Measurements from ENCODE around the gene SLC4A7.
"Not testable (repeated sequence)": the region's sequence is repeated elsewhere in the genome, so short reads cannot be mapped to it uniquely, and the experiment has no call there.

SLC4A7 gene

DNA sequence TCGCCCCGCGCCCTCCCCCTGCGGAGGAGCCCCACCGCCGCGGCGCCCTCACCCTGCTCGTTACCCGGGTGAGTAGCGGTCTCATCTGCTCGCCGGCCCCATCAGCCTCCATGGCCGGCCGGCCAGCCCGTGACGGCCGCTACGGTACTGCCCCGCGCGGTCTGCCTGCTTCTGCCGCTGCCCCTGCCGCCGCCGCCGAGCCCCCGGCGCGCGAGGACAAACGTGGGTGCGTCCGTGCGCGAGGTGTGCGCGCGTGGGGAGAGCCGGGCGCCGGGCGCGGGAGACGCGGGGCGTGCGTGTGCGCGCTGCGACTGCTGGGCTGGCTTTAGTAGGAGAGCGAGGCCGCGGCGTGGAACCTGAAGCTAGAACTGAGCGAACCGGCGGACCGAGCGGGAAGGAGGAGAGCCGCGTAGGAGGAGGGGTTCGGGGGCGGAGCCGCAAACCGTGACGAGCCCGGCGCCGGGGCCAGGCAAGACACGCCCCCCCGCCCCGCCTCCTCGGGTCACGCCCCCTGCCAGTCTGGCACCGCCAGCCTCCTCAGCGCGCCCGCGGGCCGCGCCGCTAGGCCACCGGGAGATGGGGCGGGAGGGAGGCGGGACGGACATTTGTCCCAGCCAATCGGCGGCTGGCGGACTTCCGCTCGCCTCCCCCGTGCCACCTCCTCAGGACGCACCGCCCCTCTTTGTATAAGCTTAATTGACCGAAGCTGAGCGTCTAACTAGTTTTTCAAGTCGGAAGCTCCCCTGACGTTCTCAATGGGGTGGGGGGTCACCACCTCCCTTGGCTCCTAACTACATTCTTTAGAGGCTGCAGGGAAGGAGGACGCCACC lies at the start of gene SLC4A7:
TSS of gene SLC4A7 (minus strand) at position 370 of the 830 bp plus-strand sequence. CDS start at position 112, 258 bp downstream.
- peak; percentile 94 for DNase-seq

DNA sequence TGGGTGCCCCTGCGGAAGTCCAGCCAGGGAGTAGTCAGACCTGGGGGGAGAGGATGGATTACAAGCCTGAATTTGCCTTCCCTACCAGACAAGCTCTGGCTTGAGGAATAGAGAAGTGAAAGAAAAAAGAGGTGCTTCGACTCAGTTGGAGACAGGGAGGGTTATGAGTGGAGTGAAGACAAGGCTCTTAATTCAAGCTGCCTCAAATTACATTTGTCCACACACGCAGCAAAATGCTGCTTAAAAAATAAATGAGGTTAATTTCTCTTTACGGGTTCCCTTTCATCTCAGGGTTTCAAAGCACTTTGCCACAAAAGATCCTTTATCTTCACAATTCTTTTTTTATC lies 49.0 kb upstream of the SLC4A7 start:
- DNase-seq: no peak

DNA sequence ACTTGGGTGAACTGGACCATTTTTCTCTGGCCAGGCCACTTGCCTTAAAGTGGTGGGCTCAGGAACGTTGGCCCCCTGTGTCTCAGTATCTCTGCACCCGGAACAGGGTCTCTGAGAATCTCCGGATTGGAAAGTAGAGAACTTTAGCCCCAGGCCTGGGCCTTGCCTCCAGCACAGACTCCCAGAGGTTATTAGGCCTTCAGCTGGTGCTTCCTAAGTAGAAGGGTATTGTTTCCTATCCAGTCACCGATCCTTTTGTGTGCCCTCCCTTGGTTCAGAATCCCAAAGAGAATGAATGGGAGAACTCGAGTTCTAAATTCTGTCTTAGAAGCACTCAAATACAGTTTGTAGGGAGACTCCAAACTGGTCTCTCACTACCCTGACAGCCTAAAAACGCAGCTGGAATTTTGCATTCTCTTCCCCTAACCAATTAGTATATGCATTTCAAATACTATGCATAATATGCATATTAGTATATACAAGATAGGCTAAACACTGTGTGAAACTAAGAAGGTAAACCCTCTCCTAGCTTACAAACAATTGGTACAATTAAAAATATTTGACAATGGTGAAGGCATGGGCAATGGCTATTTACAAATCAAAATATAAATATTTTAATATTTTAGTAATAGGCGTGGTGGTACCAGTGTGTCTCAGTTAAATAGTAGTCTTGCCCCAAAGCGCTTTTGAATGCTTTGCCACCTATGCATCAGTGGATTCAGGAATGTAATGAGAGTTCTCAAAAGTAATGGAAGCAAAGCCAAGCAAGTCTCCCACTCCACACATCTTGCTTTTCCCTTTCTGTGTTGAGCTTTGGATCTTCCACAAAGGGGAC lies 48.5 kb upstream of the SLC4A7 start:
- DNase-seq: no peak

DNA sequence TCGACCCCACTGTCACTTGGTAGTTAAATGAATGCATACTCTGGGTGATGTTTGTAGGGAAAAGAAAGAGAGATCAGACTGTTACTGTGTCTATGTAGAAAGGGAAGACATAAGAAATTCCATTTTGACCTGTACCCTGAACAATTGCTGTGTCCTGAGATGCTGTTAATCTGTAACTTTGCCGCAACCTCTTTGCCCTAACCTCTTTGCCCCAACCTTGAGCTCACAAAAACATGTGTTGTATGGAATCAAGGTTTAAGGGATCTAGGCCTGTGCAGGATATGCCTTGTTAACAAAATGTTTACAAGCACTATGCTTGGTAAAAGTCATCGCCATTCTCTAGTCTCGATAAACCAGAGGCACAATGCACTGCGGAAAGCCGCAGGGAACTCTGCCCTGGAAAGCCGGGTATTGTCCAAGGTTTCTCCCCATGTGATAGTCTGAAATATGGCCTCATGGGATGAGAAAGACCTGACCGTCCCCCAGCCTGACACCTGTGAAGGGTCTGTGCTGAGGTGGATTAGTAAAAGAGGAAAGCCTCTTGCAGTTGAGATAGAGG lies 47.1 kb upstream of the SLC4A7 start:
- not testable (repeated sequence) for DNase-seq

GRCh38 chr3:27528791-27529190 lies 44.6 kb upstream of the SLC4A7 start:
- no peak for DNase-seq

DNA sequence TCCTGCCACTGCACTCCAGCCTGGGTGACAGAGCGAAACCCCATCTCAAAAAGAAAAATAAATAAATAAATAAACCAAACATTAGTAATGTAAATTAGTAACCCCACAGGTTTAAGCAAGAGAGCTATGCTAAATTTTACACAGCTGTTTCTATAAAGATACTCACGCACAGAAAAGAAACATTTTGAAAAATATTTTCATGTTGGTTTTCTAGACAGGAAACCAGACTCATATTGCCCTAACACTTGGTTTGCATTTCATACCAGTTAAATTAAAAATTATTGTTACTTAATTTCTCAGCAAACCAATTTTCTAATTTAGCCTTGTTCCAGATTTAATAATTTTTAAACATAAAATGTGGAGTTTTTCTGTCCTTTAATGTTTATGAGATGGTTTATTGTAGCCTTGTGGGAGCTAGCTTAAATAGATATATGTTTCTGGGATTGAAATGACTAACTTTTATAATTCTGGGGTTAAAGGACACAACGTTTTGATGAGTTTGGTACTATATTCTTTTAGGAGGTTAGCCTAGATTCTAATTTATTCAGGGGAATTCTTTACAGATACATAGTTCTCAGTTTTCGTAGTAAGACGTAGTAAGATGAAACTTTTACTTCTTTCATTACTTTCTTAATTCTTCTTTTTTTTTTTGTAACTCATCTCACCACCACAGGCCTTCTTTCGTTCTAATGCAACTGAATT lies 42.6 kb upstream of the SLC4A7 start:
- DNase-seq: no peak

DNA sequence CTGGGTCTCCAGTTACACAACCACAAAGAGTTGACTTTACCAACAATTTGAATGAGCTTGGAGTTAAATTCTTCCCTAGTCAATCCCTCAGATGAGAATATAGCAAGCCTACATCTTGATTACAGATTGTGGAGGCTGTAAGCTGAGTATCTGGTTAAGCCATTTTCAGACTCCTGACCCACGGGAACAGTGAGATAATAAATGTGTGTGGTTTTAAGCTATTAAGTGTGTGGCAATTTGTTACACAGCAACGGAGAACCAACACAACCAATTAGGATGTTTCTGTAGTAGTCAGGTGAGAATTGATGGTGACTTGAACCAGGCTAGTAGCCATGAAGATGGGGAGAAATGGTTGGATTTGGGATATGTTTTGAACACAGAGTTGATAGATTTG lies 37.7 kb upstream of the SLC4A7 start:
- DNase-seq: no peak

DNA sequence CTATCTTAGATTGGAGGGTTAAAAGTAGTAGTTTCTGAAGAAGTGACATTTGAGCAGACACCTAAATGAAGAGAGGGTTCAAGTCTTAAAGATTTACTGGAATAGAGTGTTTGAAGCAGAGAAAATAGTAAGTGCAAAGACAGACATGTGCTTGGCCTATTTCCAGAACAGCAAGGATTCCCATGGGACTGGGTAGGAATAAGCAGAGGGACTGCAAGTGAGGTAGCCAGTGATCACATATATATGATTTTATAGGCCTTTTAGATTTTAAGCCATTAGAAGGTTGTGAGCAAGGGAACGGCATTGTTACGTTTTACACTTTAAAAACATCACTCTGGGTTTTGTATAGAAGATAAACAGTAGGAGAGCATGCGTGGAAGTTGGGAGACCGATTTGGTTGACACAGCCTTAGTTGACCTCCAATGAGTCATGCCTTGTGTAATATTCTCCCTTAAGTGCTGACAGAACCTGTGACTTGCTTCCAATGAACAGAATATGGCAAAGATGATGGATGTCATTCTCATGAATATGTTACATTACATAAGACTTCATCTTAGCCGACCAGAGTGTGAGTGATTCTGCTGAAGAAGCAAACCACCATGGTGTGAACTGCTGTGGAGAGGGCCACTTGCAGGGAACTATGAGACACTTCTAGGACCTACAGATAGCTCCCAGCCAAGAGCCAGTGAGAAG lies 37.1 kb upstream of the SLC4A7 start:
- DNase-seq: peak; percentile 41

DNA sequence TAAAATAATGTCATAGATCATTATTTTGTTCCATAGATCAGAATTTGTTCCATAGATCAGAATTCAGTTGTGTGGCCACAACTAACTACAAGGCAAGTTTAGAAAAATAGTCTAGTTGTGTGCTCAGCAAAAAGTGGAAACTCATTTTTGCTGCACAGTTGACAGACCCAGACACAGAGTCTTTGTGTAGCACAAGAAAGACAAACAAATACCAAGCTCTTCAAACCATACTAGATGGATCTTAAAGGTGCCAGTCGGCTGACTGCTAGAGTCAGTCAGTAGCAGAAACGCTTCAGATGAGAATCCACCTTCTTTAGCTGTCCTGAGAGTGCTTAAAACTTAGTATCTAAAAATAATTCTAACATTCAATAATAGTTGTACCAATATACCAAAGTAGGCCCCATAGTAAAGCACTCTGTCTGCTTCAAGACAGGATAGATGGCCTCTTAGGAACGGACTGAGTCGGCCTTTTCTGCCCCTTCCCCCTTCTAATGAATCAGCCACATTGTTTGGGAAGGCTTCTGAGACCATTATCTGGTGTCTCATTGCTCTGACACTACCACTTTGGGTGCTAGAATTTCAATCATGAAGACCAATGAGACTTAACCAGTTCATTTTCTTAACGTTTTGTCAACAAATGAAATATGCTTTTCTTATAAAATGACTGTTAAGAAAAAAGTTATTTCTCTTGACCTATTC lies 27.7 kb upstream of the SLC4A7 start:
- no peak for DNase-seq

DNA sequence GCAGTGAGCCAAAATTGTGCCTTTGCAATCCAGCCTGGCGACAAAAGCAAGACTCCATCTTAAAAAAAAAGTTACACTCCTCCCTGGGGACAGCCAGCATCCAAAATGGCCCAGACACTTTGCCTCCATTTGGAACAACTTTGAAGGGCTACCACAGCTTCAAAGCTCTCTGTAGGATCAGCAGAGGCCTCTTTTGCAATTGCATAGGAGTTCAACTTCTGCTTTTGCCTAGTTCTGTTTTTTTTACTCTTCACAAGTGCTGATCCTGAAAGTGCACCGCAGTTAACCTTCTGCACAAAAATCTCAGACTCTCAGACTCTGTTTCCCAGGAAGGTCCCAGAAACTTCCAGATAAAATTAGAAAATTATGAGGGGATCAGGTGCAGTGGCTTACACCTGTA lies 25.2 kb upstream of the SLC4A7 start:
- no peak for DNase-seq

DNA sequence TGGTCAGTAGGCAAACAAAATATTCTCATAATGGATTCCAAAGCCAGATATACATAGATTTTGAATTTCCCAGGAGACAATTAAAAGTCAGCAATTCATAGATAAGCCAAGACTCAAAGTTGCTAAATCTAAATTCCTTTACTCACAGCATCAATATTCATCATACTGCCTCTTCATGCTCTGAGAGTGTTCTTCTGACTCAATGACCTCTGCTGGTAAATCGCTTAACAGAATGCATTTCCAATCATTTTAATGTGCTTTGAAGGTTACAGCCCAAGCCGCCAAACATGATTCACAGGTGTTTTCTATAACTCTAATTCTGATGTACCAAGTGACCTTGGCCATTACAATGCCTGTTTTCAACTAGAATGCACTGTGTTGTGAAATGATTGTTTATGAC lies 24.2 kb upstream of the SLC4A7 start:
- no peak for DNase-seq

DNA sequence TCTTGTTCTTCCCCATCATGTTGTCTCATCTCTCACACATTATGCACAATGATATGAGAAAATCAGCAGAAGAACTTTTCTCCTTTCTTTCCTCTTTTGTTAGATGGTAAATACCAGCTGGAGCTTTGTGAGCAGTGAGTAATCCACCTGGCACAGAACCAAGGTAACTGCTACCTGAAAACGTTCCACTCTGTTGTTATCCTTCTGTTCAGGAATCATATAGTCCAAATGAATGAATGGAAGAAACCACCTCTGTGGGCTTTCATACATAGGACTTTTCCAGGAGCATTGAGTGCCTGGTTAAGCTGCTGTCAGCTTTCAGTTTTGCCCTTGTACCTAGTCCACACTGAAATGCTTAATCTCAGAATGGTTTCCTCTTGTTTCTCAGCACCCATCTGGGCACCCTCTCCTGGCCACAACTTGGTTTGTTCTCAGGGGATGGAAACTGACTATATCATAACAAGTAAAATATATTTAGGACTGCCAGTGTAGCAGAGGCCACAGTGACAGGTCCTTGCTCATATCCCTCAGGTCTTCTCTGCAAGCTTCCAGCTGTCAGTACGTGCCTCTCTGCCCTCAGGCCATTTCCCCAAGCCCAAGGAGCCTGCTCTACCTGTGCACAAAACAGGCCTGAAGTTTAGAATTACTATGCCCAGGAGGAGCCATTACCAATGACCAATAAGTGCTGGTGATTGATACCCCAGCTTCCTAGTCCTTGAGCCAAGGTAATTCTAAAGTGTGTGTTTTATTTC lies 23.5 kb upstream of the SLC4A7 start:
- no peak for DNase-seq

- no peak for DNase-seq
Observed at GRCh38 chr3:27507111-27507510, 22.9 kb upstream of the SLC4A7 start.

DNA sequence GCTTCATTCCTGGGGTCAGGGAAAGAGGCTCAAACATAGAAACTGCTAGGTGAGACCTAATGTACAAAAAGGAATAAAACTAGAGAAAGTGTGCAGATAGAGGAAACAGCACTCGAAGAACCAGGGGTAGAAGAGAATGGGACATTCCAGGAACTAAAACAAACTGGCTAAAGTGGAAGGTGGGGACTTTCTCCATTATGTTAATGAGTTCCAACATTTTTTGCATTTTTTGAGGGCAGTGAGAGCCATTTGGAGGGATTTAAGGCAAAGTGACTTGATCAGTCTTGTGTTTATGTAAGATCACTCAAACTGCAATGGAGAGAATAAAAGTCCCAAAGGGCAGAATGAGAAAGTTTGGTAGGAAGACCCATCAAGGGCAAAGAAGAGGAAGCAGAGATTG lies 20.6 kb upstream of the SLC4A7 start:
- DNase-seq: no peak

- DNase-seq: no peak
Observed at GRCh38 chr3:27503526-27503925, 19.3 kb upstream of the SLC4A7 start.

GRCh38 chr3:27501759-27502158 lies 17.6 kb upstream of the SLC4A7 start:
- DNase-seq: no peak

DNA sequence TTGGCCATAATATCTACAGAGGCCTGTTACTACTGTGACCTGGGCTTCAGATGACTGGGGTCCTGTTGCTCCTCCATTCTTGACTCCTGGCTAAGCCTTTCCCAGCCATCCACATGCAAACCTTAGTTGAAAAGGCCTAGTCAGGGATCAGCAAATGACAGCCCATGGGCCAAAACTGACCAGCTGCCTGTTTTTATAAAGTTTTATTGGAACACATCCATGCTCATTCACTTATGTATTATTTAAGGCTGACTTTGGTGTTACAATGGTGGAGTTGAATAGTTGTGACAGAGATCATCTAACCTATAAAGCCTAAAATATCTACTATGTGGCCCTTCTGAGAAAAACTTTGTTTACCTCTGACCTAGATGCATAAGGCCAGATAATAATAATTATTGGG lies 16.8 kb upstream of the SLC4A7 start:
- no peak for DNase-seq

GRCh38 chr3:27500035-27500434 lies 15.9 kb upstream of the SLC4A7 start:
- no peak for DNase-seq

GRCh38 chr3:27494784-27495183 lies 10.6 kb upstream of the SLC4A7 start:
- DNase-seq: no peak

DNA sequence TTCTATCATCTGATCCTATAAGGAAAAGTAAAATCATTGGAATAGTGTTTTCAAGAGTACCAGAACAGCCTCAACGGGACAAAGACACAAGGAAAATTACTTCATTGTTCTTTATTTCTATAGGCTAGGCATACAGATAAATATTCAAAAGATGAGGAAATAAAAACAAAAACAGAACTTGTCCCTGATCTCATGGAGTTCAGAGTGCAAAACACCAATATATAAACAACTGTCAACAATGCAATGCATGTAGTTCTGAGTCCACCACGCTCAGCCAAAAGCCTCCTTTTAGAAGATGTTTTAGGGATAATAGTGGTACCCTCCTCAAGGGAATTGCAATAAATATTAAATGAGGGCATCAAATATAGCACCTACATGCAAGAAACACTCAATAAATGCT lies 4.6 kb upstream of the SLC4A7 start:
- DNase-seq: no peak

- DNase-seq: no peak
Observed at GRCh38 chr3:27487383-27487782, 3.2 kb upstream of the SLC4A7 start.
